ENCODE data around the gene GGNBP2.

- no peak for TF ChIP-seq CTCF (conservative IDR thresholded peaks at IDR 0.05 in 1 of 2, IDR thresholded peaks at IDR 0.05 in 1 of 2; ENCODE audit: low read depth in 1 of 2, low read length in 2 of 2)
- TF ChIP-seq EZH2 (IDR thresholded peaks at IDR 0.05; ENCODE audit: low read length, missing control alignments) = no peak
Measured at GRCh38 chr17:36545465-36546417, 1.0 kb downstream of the GGNBP2 start.

Measured in fibroblast of lung (primary cell).